SK-N-SH (cell line): ENCODE data around the gene TRAIP. TPM values are rescaled to one million over a fixed set of nuclear protein-coding genes. Genes with fewer than 3 reads are reported as not detected.

Source experiments
- CTCF ChIA-PET: fragments of 300-600, 350-600 bp; formaldehyde crosslinking; extraction: SDS; loops from one replicate; lab custom pipeline; 2021; lab: Yijun Ruan, JAX
- POLR2A ChIA-PET: fragments of 350-600 bp; sonication (Branson Sonifier 250); formaldehyde crosslinking; extraction: SDS; loops from one replicate; lab custom pipeline; 2020; ENCODE audit warnings: antibody characterized with exemption, inconsistent platforms; lab: Yijun Ruan, JAX
- DNase-seq: peaks from one replicate; pipeline ENCODE4 v3.0.0; 2012
- H2AFZ ChIP-seq: fragments of 200-600 bp; sonication (generic); 2 replicates; pipeline ENCODE4 v1.8.1; 2016; ENCODE audit warnings: antibody characterized with exemption, mild to moderate bottlenecking, low read depth
- H3F3A ChIP-seq: fragments of 200-600 bp; sonication (generic); replicated peaks from 2 replicates; pipeline ENCODE3; 2016; ENCODE audit warnings: antibody characterized with exemption, mild to moderate bottlenecking; ENCODE audit not compliant: insufficient read depth
- H3K27ac ChIP-seq, 2 experiments: fragments of 200-500 bp in 1 of 2; fragments of 200-600 bp in 1 of 2; sonication (Bioruptor generic) in 1 of 2; sonication (generic), shearing (Covaris generic) in 1 of 2; 2 replicates each; pipeline versions ENCODE4 v1.5.1 to v1.6.1; 2014 to 2016; ENCODE audit warnings: low read depth in 2 of 2, inconsistent platforms in 1 of 2, low read length in 1 of 2, mild to moderate bottlenecking in 1 of 2, mixed read lengths in 1 of 2
- H3K27me3 ChIP-seq: fragments of 200-600 bp; sonication (generic), shearing (Covaris generic); 2 replicates; pipeline ENCODE4 v1.6.1; 2016; ENCODE audit warnings: mixed run types; ENCODE audit not compliant: insufficient read depth
- H3K36me3 ChIP-seq, 2 experiments: fragments of 200-500 bp in 1 of 2; fragments of 200-600 bp in 1 of 2; sonication (Bioruptor generic) in 1 of 2; sonication (generic) in 1 of 2; replicated peaks in 1 of 2; 2 replicates each; pipeline versions ENCODE3 to v1.5.1; 2014 to 2016; ENCODE audit warnings: low read length in 1 of 2, mild to moderate bottlenecking in 1 of 2; ENCODE audit not compliant: insufficient read depth in 2 of 2, control insufficient read depth in 1 of 2
- H3K4me1 ChIP-seq, 2 experiments: fragments of 200-500 bp in 1 of 2; fragments of 200-600 bp in 1 of 2; sonication (Bioruptor generic) in 1 of 2; sonication (generic), shearing (Covaris generic) in 1 of 2; 2 replicates each; pipeline versions ENCODE4 v1.5.1 to v1.6.1; 2014 to 2016; ENCODE audit warnings: low read depth in 1 of 2, low read length in 1 of 2, mixed run types in 1 of 2; ENCODE audit not compliant: insufficient read depth in 2 of 2, control insufficient read depth in 1 of 2
- H3K4me2 ChIP-seq: fragments of 200-600 bp; sonication (generic), shearing (Covaris generic); 2 replicates; pipeline ENCODE4 v1.6.1; 2017; ENCODE audit warnings: mixed run types
- H3K4me3 ChIP-seq, 2 experiments: fragments of 200-500 bp in 1 of 2; fragments of 200-600 bp in 1 of 2; sonication (Bioruptor generic) in 1 of 2; sonication (generic), shearing (Covaris generic) in 1 of 2; 2 replicates each; pipeline versions ENCODE4 v1.5.1 to v1.8.1; 2014 to 2016; ENCODE audit warnings: low read depth in 2 of 2, inconsistent platforms in 1 of 2, low read length in 1 of 2, mild to moderate bottlenecking in 1 of 2, mixed read lengths in 1 of 2, moderate library complexity in 1 of 2
- H3K79me2 ChIP-seq: fragments of 200-600 bp; sonication (generic); 2 replicates; pipeline ENCODE4 v1.8.1; 2017; ENCODE audit warnings: mild to moderate bottlenecking; ENCODE audit not compliant: insufficient read depth
- H3K9ac ChIP-seq: fragments of 200-600 bp; sonication (generic); 2 replicates; pipeline ENCODE4 v1.6.1; 2017; ENCODE audit warnings: mixed run types
- H3K9me2 ChIP-seq: fragments of 200-600 bp; sonication (generic); 2 replicates; pipeline ENCODE4 v1.6.1; 2017; ENCODE audit warnings: mixed run types
- H3K9me3 ChIP-seq: fragments of 200-600 bp; sonication (generic); 2 replicates; pipeline ENCODE4 v1.6.1; 2017; ENCODE audit warnings: mixed run types, mild to moderate bottlenecking, moderate library complexity
- H4K20me1 ChIP-seq: fragments of 200-600 bp; sonication (generic); 2 replicates; pipeline ENCODE4 v1.6.1; 2017; ENCODE audit warnings: mild to moderate bottlenecking, mixed run types; ENCODE audit not compliant: insufficient read depth
- CHD2 ChIP-seq: fragments of 150-350 bp; IDR thresholded peaks from 2 replicates; pipeline ENCODE4 v1.6.1; 2018; ENCODE audit warnings: low read length; ENCODE audit not compliant: partially characterized antibody
- CTCF ChIP-seq: fragments of 200-600 bp; sonication (generic); IDR thresholded peaks from 2 replicates; pipeline ENCODE4 v1.6.1; 2017; ENCODE audit warnings: antibody characterized with exemption, mild to moderate bottlenecking, moderate library complexity
- ELF1 ChIP-seq: IDR thresholded peaks from 2 replicates; pipeline ENCODE4 v1.4.0; 2012
- EZH2phosphoT487 ChIP-seq: fragments of 200-600 bp; sonication (generic); IDR thresholded peaks from 2 replicates; pipeline ENCODE4 v1.6.1; 2017; ENCODE audit warnings: low read depth, mixed run types, mild to moderate bottlenecking, antibody characterized with exemption, moderate library complexity, borderline replicate concordance
- FOXM1 ChIP-seq: IDR thresholded peaks from 2 replicates; pipeline ENCODE4 v1.4.0; 2012; ENCODE audit warnings: low read depth, mild to moderate bottlenecking
- MAX ChIP-seq: IDR thresholded peaks from 2 replicates; pipeline ENCODE4 v1.4.0; 2012; ENCODE audit warnings: low read depth
- MXI1 ChIP-seq: IDR thresholded peaks from 2 replicates; pipeline ENCODE4 v1.6.1; 2012; ENCODE audit warnings: mild to moderate bottlenecking, low read depth, low read length, improper control_type of control experiment
- NFIC ChIP-seq: IDR thresholded peaks from 2 replicates; pipeline ENCODE4 v1.4.0; 2012; ENCODE audit warnings: borderline replicate concordance
- NRF1 ChIP-seq: IDR thresholded peaks from 2 replicates; pipeline ENCODE4 v1.6.1; 2012; ENCODE audit warnings: low read depth, mild to moderate bottlenecking, low read length
- RAD21 ChIP-seq: IDR thresholded peaks from 2 replicates; pipeline ENCODE4 v1.6.1; 2012; ENCODE audit warnings: mild to moderate bottlenecking, low read length
- RCOR1 ChIP-seq: fragments of 150-350 bp; IDR thresholded peaks from 2 replicates; pipeline ENCODE4 v1.6.1; 2017; ENCODE audit warnings: antibody characterized with exemption, low read length
- REST ChIP-seq: IDR thresholded peaks from 2 replicates; pipeline ENCODE4 v1.6.1; 2012; ENCODE audit warnings: mild to moderate bottlenecking, low read depth, low read length, moderate library complexity
- RFX5 ChIP-seq: IDR thresholded peaks from 2 replicates; pipeline ENCODE4 v1.6.1; 2012; ENCODE audit warnings: mild to moderate bottlenecking, improper control_type of control experiment, low read length
- TAF1 ChIP-seq: IDR thresholded peaks from 2 replicates; pipeline ENCODE4 v1.6.1; 2012; ENCODE audit warnings: low read depth, mild to moderate bottlenecking, low read length, moderate library complexity, borderline replicate concordance
- ZBTB33 ChIP-seq: IDR thresholded peaks from 2 replicates; pipeline ENCODE4 v1.4.0; 2012; ENCODE audit warnings: low read depth, borderline replicate concordance
- WGBS: methylation state at CpG from one replicate; pipeline ENCODE4 v1.1.6; 2017; ENCODE audit warnings: low lambda C conversion rate; 5-methylcytosine and 5-hydroxymethylcytosine counted together
- polyA plus RNA-seq, 3 experiments: library from polyadenylated mRNA; depleted of rRNA; stranded (reverse); fragments of >200 nt; gene quantifications; 2 replicates each; pipeline ENCODE4 v1.2.3, GENCODE V29; 2012

The TRAIP gene
- polyA plus RNA-seq, 1 of the 3 experiments (the other 2 are of a cell fraction), result 8.1 TPM

- no peak overlapping the region for H3K4me3 ChIP-seq
- H4K20me1 ChIP-seq, result no peaks in the 10 kb centered on the region
- no peak overlapping the region for H3K9ac ChIP-seq
- no peaks in the 10 kb centered on the region for H3K27me3 ChIP-seq
- H3K79me2 ChIP-seq, result no peaks in the 10 kb centered on the region
- POLR2A ChIA-PET, result no interaction called here
- H3K9me3 ChIP-seq, result no peaks in the 10 kb centered on the region
- 96% methylated on average over 3 of the region's 9 CpGs for WGBS
- no peaks in the 10 kb centered on the region for H3F3A ChIP-seq
- DNase-seq, result no peak
- H3K36me3 ChIP-seq, result no peaks in the 10 kb centered on the region
- no peak overlapping the region for H2AFZ ChIP-seq
- H3K27ac ChIP-seq, result no peak overlapping the region
- no peak for TF ChIP-seq REST
- no peak for TF ChIP-seq RAD21
- TF ChIP-seq MAX, result no peak
- no peak for TF ChIP-seq FOXM1
- no peak for TF ChIP-seq RFX5
- TF ChIP-seq RCOR1, result no peak
- no peak for TF ChIP-seq ELF1
- TF ChIP-seq, all 33 proteins: peak for 0
- Histone ChIP-seq H3K9me2 (no peaks in the 10 kb centered on the region), H3K4me2 (no peak overlapping the region), H3K4me1 (no peaks in the 10 kb centered on the region)
- CTCF ChIA-PET, result interaction anchor here (0.6 to 1.4 kb wide), 3 partner anchors 57 to 730 kb away, joined by 3 to 4 read pairs (median 3); partner anchors contain the start of gene INKA1
Observed at GRCh38 chr3:49895791-49896190, 39.4 kb upstream of the TRAIP start.

- no peak overlapping the region for H3K27ac ChIP-seq
- H3K4me1 ChIP-seq, result no peaks in the 10 kb centered on the region
- no peaks in the 10 kb centered on the region for H3F3A ChIP-seq
- CTCF ChIA-PET, result interaction anchor here (0.7 to 1.6 kb wide), 4 partner anchors 11 to 348 kb away, joined by 3 to 5 read pairs (median 5); no protein-coding TSS in a partner anchor
- H2AFZ ChIP-seq, result no peak overlapping the region
- no peaks in the 10 kb centered on the region for H3K36me3 ChIP-seq
- H4K20me1 ChIP-seq, result no peaks in the 10 kb centered on the region
- no peak overlapping the region for H3K4me2 ChIP-seq
- 80% methylated on average over 10 of the region's 10 CpGs for WGBS
- H3K4me3 ChIP-seq, result no peak overlapping the region
- POLR2A ChIA-PET, result no interaction called here
- H3K79me2 ChIP-seq, result no peaks in the 10 kb centered on the region
- no peak overlapping the region for H3K9ac ChIP-seq
- no peaks in the 10 kb centered on the region for H3K9me2 ChIP-seq
- DNase-seq, result no peak
- no peaks in the 10 kb centered on the region for H3K27me3 ChIP-seq
- no peak for TF ChIP-seq EZH2phosphoT487
- no peak for TF ChIP-seq MAX
- TF ChIP-seq ZBTB33, result no peak
- no peak for TF ChIP-seq NFIC
- no peak for TF ChIP-seq TAF1
- no peak for TF ChIP-seq RFX5
- TF ChIP-seq RCOR1, result no peak
- no peak for TF ChIP-seq CTCF
- TF ChIP-seq MXI1, result no peak
- no peak for TF ChIP-seq CHD2
- TF ChIP-seq NRF1, result no peak
- H3K9me3 ChIP-seq, result no peaks in the 10 kb centered on the region
Observed at GRCh38 chr3:49889296-49889695, 32.9 kb upstream of the TRAIP start.
